Panc1 (cell line): ENCODE measurements around the gene TRIO. TPM values are rescaled to one million over a fixed set of nuclear protein-coding genes. Genes with fewer than 3 reads are reported as not detected.

Experiments
- ATAC-seq: fragments of 200-7000 bp; cut with Tn5 transposase; 2 replicates; pipeline ENCODE4 v1.9.1; 2020; ENCODE audit warnings: mild to moderate bottlenecking, moderate library complexity
- BruUV-seq: library from RNA; stranded (reverse); fragments of 400-500 nt; replicated peaks from 2 replicates; lab custom pipeline; 2021; lab: Mats Ljungman, UMichigan
- CTCF ChIA-PET: fragments of 300-600 bp; sonication (Branson Sonifier 250); formaldehyde crosslinking; loops from one replicate; lab custom pipeline; 2022; ENCODE audit warnings: antibody characterized with exemption; lab: Charles Lee
- POLR2A ChIA-PET: fragments of 300-600 bp; sonication (Branson Sonifier 250); formaldehyde crosslinking; loops from one replicate; lab custom pipeline; 2022; ENCODE audit warnings: antibody characterized with exemption; lab: Charles Lee
- DNase-seq: peaks from one replicate; pipeline ENCODE4 v3.0.0-alpha.2; 2010; ENCODE audit warnings: low read depth, low spot score
- H3K27ac ChIP-seq: 2 replicates; pipeline ENCODE4 v1.5.1; 2011; ENCODE audit warnings: mild to moderate bottlenecking, low read length, inconsistent platforms
- H3K27me3 ChIP-seq: fragments of 200-500 bp; sonication (Bioruptor generic); 2 replicates; pipeline ENCODE4 v1.6.0; 2014; ENCODE audit warnings: low read length, inconsistent platforms; ENCODE audit not compliant: control insufficient read depth, insufficient read depth
- H3K36me3 ChIP-seq: fragments of 200-500 bp; sonication (Bioruptor generic); 2 replicates; pipeline ENCODE4 v1.5.1; 2014; ENCODE audit warnings: inconsistent platforms, mild to moderate bottlenecking, low read length, moderate library complexity; ENCODE audit not compliant: control insufficient read depth, insufficient read depth
- H3K4me1 ChIP-seq: 2 replicates; pipeline ENCODE4 v1.5.1; 2011; ENCODE audit warnings: inconsistent platforms, mild to moderate bottlenecking, low read length, moderate library complexity; ENCODE audit not compliant: control insufficient read depth, insufficient read depth
- H3K4me3 ChIP-seq, 2 experiments: 2 replicates each; pipeline ENCODE4 v1.5.1; 2011 to 2012; ENCODE audit warnings: low read depth in 2 of 2, low read length in 2 of 2, mild to moderate bottlenecking in 2 of 2, inconsistent platforms in 1 of 2, moderate library complexity in 1 of 2
- H3K9me3 ChIP-seq: fragments of 200-500 bp; sonication (Bioruptor generic); 2 replicates; pipeline ENCODE4 v1.5.1; 2014; ENCODE audit warnings: low read depth, mild to moderate bottlenecking, inconsistent platforms, low read length, moderate library complexity; ENCODE audit not compliant: control insufficient read depth, insufficient read depth
- POLR2AphosphoS5 ChIP-seq: IDR thresholded peaks from 2 replicates; pipeline ENCODE4 v1.6.1; 2012; ENCODE audit warnings: mild to moderate bottlenecking, low read depth, low read length, moderate library complexity
- SIN3A ChIP-seq: IDR thresholded peaks from 2 replicates; pipeline ENCODE4 v1.6.1; 2012; ENCODE audit warnings: low read depth, mild to moderate bottlenecking, low read length, moderate library complexity, borderline replicate concordance; ENCODE audit not compliant: insufficient read depth
- TCF7L2 ChIP-seq: IDR thresholded peaks from 2 replicates; pipeline ENCODE4 v1.6.1; 2011; ENCODE audit warnings: mild to moderate bottlenecking, low read depth, low read length, inconsistent platforms
- in situ Hi-C: cut with HindIII; loops from 2 replicates; pipeline ENCODE4 v1.10.0; 2016; ENCODE audit warnings: low sequenced_read_pairs, low pct_unique_long_range_greater_than_20kb
- intact Hi-C: fragments of 100-400 bp; cut with micrococcal nuclease; formaldehyde crosslinking; loops from one replicate; pipeline ENCODE4 v1.10.0; 2022; ENCODE audit not compliant: unreplicated experiment
- total RNA-seq: library from RNA; stranded (reverse); gene quantifications from one replicate; pipeline ENCODE4 v1.2.1, GENCODE V29; 2021; ENCODE audit not compliant: unreplicated experiment
- TF ChIP-seq, protein P1 (sequence below), 2 experiments: IDR thresholded peaks; 2 replicates each; pipeline ENCODE4 v1.6.1; 2011 to 2012; ENCODE audit warnings: low read depth in 2 of 2, control low read depth in 1 of 2, low read length in 1 of 2, mild to moderate bottlenecking in 1 of 2, moderate library complexity in 1 of 2; ENCODE audit not compliant: insufficient read depth in 1 of 2
- TF ChIP-seq, protein P2 (sequence below): fragments of 450-650 bp; IDR thresholded peaks from 2 replicates; pipeline ENCODE4 v1.5.1; 2017; ENCODE audit warnings: mild to moderate bottlenecking

TRIO gene
- total RNA-seq, 1 experiment from 2014 or later, result 349 TPM

DNA sequence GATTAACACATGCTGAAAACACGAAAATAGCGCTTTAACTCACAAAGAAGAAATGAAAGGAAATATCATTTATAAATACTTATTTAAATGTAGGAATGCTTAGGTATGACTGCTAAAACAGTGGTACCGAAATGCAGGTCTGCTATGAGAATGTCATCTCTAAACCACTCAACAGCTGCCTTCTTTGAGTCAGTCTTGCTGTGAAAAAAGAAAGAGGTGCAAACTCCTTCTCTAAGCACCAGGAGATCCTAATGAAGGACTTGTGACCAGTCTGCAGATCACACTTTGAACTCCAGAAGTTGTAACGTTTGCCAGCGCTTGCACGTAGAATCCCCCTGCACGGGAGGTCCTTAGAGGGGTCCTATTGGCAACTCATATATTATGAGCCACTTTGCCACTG is 86.6 kb downstream of the TRIO start:
- Histone ChIP-seq H3K4me3 (no peak overlapping the region), H3K36me3 (no peaks in the 10 kb centered on the region; the same call in 1 of the 2 replicates), H3K27ac (peak overlapping the region; percentile 96), H3K4me1 (peaks cover 95% of the 10 kb centered on the region), H3K27me3 (no peaks in the 10 kb centered on the region), H3K9me3 (no peaks in the 10 kb centered on the region)
- in situ Hi-C loops, result no loop called here
- CTCF ChIA-PET, result no interaction called here
- DNase-seq (no peak), ATAC-seq (no peak)
- no TSS peak for BruUV-seq
- intact Hi-C loops, result no loop called here
- TF ChIP-seq, protein P1, sequence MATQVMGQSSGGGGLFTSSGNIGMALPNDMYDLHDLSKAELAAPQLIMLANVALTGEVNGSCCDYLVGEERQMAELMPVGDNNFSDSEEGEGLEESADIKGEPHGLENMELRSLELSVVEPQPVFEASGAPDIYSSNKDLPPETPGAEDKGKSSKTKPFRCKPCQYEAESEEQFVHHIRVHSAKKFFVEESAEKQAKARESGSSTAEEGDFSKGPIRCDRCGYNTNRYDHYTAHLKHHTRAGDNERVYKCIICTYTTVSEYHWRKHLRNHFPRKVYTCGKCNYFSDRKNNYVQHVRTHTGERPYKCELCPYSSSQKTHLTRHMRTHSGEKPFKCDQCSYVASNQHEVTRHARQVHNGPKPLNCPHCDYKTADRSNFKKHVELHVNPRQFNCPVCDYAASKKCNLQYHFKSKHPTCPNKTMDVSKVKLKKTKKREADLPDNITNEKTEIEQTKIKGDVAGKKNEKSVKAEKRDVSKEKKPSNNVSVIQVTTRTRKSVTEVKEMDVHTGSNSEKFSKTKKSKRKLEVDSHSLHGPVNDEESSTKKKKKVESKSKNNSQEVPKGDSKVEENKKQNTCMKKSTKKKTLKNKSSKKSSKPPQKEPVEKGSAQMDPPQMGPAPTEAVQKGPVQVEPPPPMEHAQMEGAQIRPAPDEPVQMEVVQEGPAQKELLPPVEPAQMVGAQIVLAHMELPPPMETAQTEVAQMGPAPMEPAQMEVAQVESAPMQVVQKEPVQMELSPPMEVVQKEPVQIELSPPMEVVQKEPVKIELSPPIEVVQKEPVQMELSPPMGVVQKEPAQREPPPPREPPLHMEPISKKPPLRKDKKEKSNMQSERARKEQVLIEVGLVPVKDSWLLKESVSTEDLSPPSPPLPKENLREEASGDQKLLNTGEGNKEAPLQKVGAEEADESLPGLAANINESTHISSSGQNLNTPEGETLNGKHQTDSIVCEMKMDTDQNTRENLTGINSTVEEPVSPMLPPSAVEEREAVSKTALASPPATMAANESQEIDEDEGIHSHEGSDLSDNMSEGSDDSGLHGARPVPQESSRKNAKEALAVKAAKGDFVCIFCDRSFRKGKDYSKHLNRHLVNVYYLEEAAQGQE (IDR thresholded peaks at IDR 0.05; ENCODE audit: insufficient read depth in 1 of 2, low read depth in 2 of 2, low read length in 1 of 2), result no peak
- TF ChIP-seq SIN3A, result no peak
- TF ChIP-seq POLR2AphosphoS5, result no peak
- TF ChIP-seq, protein P2, sequence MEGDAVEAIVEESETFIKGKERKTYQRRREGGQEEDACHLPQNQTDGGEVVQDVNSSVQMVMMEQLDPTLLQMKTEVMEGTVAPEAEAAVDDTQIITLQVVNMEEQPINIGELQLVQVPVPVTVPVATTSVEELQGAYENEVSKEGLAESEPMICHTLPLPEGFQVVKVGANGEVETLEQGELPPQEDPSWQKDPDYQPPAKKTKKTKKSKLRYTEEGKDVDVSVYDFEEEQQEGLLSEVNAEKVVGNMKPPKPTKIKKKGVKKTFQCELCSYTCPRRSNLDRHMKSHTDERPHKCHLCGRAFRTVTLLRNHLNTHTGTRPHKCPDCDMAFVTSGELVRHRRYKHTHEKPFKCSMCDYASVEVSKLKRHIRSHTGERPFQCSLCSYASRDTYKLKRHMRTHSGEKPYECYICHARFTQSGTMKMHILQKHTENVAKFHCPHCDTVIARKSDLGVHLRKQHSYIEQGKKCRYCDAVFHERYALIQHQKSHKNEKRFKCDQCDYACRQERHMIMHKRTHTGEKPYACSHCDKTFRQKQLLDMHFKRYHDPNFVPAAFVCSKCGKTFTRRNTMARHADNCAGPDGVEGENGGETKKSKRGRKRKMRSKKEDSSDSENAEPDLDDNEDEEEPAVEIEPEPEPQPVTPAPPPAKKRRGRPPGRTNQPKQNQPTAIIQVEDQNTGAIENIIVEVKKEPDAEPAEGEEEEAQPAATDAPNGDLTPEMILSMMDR, result no peak
- TF ChIP-seq TCF7L2, result no peak
- POLR2A ChIA-PET, result interaction anchor here (0.6 kb wide), 1 partner anchor 411 kb away, joined by 3 read pairs; no protein-coding TSS in a partner anchor

DNA sequence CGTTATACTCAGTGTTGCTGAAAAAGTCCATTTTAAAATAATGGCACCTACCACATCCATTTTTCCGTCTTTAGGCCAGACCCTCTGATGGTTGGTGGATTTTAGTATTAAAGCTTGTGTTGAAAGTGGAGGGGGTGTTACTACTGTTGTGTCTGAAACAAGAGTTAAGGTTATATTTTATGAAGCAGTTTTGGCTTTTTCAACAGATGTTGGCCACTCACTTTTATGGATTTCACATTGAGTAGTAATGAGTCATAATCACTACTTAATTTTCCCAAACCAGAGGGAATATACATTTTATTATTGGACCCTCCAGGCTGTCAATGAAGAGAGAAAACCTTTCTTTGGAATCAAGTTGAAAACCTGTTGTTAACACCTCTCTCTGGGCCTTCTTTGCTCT is 88.0 kb downstream of the TRIO start:
- no peaks in the 10 kb centered on the region; the same call in 1 of the 2 replicates for H3K36me3 ChIP-seq
- TF ChIP-seq SIN3A, result no peak
- no peak for TF ChIP-seq POLR2AphosphoS5
- TF ChIP-seq, protein P1 (IDR thresholded peaks at IDR 0.05; ENCODE audit: insufficient read depth in 1 of 2, low read depth in 2 of 2, low read length in 1 of 2), result no peak
- TF ChIP-seq, protein P2, result no peak
- no peak for TF ChIP-seq TCF7L2
- no peaks in the 10 kb centered on the region for H3K9me3 ChIP-seq
- BruUV-seq, result no TSS peak
- intact Hi-C loops (no loop called here), in situ Hi-C loops (no loop called here)
- peak overlapping the region; percentile 96 for H3K27ac ChIP-seq
- H3K4me1 ChIP-seq, result peaks cover 96% of the 10 kb centered on the region
- H3K27me3 ChIP-seq, result no peaks in the 10 kb centered on the region
- CTCF ChIA-PET, result no interaction called here
- no peak overlapping the region for H3K4me3 ChIP-seq
- ATAC-seq (no peak), DNase-seq (no peak)
- POLR2A ChIA-PET, result no interaction called here
